HUES6 (cell line): ENCODE measurements around the gene SUPT3H.

Experiments
- H3K27ac ChIP-seq: 2 replicates; pipeline ENCODE4 v1.7.0; 2013; ENCODE audit warnings: low read depth, mild to moderate bottlenecking, low read length, inconsistent platforms
- H3K27me3 ChIP-seq: 2 replicates; pipeline ENCODE4 v1.6.1; 2013; ENCODE audit warnings: low read length; ENCODE audit not compliant: control insufficient read depth, insufficient read depth
- H3K36me3 ChIP-seq: 2 replicates; pipeline ENCODE4 v1.6.1; 2013; ENCODE audit warnings: low read length; ENCODE audit not compliant: control insufficient read depth, insufficient read depth
- H3K4me1 ChIP-seq: 2 replicates; pipeline ENCODE4 v1.6.1; 2013; ENCODE audit warnings: low read length; ENCODE audit not compliant: control insufficient read depth, insufficient read depth
- H3K4me3 ChIP-seq: 2 replicates; pipeline ENCODE4 v1.5.1; 2013; ENCODE audit warnings: low read depth, low read length
- H3K9ac ChIP-seq: one replicate; pipeline ENCODE4 v1.6.1; 2013; ENCODE audit warnings: mild to moderate bottlenecking, low read length
- H3K9me3 ChIP-seq: 2 replicates; pipeline ENCODE4 v1.6.1; 2013; ENCODE audit warnings: low read depth, low read length; ENCODE audit not compliant: control insufficient read depth, insufficient read depth

The SUPT3H gene

DNA sequence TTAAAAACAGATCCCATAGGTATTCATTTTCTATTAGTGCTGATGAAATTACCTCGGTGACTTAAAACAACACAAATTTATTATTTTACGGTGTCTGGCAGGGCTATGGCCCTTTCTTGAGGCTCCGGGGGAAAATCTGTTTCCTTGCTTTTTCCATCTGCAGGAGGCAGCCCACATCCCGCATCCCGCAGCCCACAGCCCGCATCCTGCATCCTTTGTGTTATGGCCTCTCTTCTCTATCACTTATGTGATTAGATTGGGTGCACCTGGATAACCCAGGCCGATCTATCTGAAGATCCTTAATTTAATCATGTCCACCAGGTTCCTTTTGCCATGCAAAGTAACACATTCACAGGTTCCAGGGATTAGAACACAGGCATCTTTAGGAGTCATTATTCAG lies 582.4 kb downstream of the SUPT3H start:
- H3K4me1 ChIP-seq = no peaks in the 10 kb centered on the region; the same call in 1 of the 2 replicates
- H3K9ac ChIP-seq = no peak overlapping the region
- H3K27me3 ChIP-seq = no peaks in the 10 kb centered on the region
- H3K4me3 ChIP-seq = no peak overlapping the region
- H3K36me3 ChIP-seq = no peaks in the 10 kb centered on the region
- peaks cover 6% of the 10 kb centered on the region; the same call in 1 of the 2 replicates for H3K9me3 ChIP-seq
- no peak overlapping the region for H3K27ac ChIP-seq

DNA sequence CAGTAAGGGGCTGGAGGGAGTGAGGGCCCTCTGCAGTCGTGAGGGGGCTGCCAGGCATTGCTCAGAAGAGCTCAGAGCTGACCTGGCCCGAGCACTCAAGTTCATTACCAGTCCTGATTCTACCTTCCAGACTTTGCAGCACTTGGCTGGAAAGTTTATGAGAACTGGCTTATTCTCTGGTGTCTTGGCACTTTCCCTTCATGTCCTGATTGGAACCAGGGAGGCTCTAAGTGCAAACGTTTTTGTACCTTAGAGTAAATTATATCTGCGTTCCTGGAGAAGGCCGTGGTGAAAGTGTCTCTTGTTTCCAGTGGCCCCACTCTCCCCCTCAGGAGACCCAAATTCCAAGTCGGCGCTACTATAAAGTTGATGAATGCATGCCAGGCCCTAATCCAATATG lies 587.9 kb downstream of the SUPT3H start:
- Histone ChIP-seq H3K27me3 (no peaks in the 10 kb centered on the region), H3K4me1 (no peaks in the 10 kb centered on the region), H3K27ac (no peak overlapping the region), H3K9ac (no peak overlapping the region), H3K36me3 (no peaks in the 10 kb centered on the region), H3K9me3 (peaks cover 5% of the 10 kb centered on the region; the same call in 1 of the 2 replicates), H3K4me3 (no peak overlapping the region)

DNA sequence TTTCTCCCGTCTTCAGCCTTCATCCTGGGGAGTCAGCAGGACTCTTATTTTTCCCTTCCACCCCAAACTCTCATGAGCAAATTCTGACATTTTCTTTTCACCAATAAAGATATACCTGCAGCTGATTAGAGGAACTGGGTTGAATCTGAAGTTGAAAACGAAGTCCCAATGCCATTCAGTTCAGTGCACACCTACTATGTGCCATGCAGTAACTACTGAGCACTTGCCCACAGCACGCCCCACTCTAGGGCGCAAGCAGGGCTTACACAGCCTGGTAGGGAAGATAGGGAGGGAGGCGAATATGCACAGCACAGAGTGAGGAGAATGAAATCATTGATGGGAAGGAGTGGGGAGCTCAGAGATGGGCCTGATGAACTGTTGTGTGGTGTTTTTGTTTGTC lies 588.7 kb downstream of the SUPT3H start:
- Histone ChIP-seq H3K4me3 (no peak overlapping the region), H3K27me3 (no peaks in the 10 kb centered on the region), H3K36me3 (no peaks in the 10 kb centered on the region), H3K9me3 (peaks cover 13% of the 10 kb centered on the region), H3K4me1 (no peaks in the 10 kb centered on the region), H3K27ac (no peak overlapping the region), H3K9ac (no peak overlapping the region)

DNA sequence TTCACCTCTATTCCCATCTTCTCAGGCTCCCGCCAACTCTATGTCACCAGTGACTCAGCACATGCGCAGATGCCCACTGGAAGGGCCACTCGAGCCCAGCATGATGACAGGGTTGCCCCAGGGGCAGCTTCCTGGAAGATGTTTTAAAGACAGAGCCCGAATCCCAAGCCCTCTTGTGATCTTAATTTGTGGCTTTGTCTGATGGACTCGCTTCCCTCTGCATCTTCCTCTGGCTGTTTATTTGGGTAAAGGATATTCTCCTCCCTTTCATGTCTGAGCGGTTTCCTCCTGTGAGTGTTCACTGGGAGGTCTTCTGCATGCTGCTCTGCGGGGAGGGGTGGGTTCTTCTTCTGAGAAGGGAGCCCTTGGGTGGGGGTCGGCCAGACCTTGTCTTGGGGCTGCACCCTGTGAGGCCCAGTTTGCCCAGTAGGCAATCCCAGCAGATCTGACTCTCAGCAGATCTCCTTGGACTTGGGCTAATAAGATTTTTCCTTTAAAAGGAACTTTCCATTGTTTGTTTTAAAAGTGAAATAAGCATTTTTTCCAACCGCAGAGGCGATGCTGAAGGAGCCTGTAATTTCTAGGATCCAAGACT lies 589.2 kb downstream of the SUPT3H start:
- H3K27ac ChIP-seq = no peak overlapping the region
- no peaks in the 10 kb centered on the region for H3K27me3 ChIP-seq

DNA sequence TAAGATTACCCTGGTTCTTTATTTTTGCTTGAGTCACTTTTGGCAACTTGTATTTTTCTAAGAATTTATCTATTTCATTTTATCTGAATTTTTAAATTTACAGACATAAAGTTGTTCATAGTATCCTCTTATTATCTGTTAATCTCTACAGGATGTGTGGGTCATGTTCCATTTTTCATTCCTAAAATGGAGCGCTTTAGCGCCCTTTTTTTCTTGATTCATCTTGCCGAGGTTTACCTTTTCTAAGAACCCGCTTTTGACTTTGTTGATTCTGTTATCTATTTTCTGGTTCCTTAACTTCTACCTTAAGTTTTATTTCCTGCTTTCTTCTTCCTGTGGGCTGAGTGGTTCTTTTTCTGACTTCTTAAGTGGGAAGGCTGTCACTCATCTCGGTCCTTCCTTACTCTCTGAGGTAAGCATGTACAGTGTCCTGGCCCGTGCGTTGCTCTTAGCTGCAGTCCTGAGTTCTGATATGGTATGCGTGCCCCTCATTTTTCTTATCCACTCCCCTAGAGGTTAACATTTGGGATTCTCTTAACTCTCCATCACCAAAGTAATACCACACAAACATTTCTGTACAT lies 590.4 kb downstream of the SUPT3H start:
- no peak overlapping the region for H3K9ac ChIP-seq
- H3K27ac ChIP-seq = no peak overlapping the region
- H3K4me1 ChIP-seq = no peaks in the 10 kb centered on the region
- H3K9me3 ChIP-seq = peaks cover 16% of the 10 kb centered on the region
- no peaks in the 10 kb centered on the region for H3K36me3 ChIP-seq
- H3K27me3 ChIP-seq = no peaks in the 10 kb centered on the region
- no peak overlapping the region for H3K4me3 ChIP-seq

More for the DNA sequence above, 589.2 kb downstream of the SUPT3H start:
- Histone ChIP-seq H3K9me3 (peaks cover 16% of the 10 kb centered on the region), H3K36me3 (no peaks in the 10 kb centered on the region), H3K4me1 (no peaks in the 10 kb centered on the region), H3K4me3 (no peak overlapping the region), H3K9ac (no peak overlapping the region)

DNA sequence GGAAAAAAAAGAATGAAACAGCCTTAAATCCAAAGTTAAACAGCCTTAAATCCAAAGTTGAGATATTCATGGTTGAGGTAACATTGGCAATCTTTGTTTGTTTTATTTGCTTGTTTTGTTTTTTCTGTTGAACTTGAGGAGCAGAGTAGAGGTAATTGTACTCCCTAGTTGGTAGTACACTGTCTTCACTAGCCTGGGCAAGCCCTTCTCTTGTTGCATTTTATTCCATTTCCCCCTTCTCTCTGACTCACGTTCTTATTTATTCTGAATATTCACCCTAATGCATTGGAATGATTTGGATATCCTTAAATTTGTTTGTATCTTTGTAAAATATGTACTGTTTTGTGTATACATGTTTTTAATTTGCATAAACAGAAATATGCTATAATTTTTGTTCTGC lies 592.6 kb downstream of the SUPT3H start:
- peaks cover 16% of the 10 kb centered on the region for H3K9me3 ChIP-seq
- H3K4me3 ChIP-seq = no peak overlapping the region
- H3K27me3 ChIP-seq = no peaks in the 10 kb centered on the region
- no peaks in the 10 kb centered on the region; the same call in 1 of the 2 replicates for H3K4me1 ChIP-seq
- no peak overlapping the region for H3K27ac ChIP-seq
- no peak overlapping the region for H3K9ac ChIP-seq
- H3K36me3 ChIP-seq = no peaks in the 10 kb centered on the region

DNA sequence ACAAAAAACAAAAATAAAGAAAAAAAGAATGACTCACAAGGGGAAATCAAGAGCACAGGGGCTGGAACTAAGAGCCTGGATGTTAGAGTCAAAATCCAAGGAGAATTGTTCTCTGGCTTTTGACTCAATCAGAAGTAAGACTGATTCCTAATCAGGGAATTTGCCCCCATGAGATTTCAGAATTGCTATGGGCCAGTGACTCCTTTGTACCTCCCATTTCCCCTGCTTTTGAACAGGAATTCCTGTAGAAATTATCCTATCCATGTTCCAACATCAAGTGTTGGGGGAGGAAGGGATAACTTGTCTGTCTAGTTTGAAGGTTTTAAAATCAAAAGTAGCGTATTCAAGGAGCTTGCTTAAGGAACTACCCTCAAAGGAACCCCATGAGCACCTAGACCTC lies 593.5 kb downstream of the SUPT3H start:
- no peak overlapping the region for H3K9ac ChIP-seq
- peaks cover 7% of the 10 kb centered on the region for H3K4me1 ChIP-seq
- no peaks in the 10 kb centered on the region for H3K27me3 ChIP-seq
- peaks cover 16% of the 10 kb centered on the region for H3K9me3 ChIP-seq
- H3K36me3 ChIP-seq = no peaks in the 10 kb centered on the region
- no peak overlapping the region for H3K4me3 ChIP-seq
- H3K27ac ChIP-seq = no peak overlapping the region

DNA sequence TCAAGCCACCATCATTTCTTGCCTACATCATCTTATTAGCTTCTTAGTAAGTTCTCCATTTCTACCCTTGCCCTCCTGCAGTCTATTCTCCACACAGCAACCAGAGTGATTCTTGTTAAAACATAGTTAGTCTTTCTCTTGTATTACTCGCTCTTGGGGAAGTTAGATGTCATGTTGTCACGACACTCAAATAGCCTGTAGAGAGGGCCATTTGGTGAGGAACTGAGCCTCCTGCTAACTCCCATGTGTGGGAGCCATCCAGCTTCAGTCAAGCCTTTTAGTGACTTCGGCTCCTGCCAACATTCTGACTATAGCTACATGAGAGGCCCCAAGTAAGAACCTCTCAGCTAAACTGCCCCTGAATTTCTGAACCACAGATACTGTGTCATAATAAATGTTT lies 594.8 kb downstream of the SUPT3H start:
- Histone ChIP-seq H3K36me3 (no peaks in the 10 kb centered on the region), H3K9ac (no peak overlapping the region), H3K27me3 (no peaks in the 10 kb centered on the region), H3K4me3 (no peak overlapping the region), H3K27ac (no peak overlapping the region), H3K4me1 (peaks cover 7% of the 10 kb centered on the region), H3K9me3 (peaks cover 16% of the 10 kb centered on the region)

DNA sequence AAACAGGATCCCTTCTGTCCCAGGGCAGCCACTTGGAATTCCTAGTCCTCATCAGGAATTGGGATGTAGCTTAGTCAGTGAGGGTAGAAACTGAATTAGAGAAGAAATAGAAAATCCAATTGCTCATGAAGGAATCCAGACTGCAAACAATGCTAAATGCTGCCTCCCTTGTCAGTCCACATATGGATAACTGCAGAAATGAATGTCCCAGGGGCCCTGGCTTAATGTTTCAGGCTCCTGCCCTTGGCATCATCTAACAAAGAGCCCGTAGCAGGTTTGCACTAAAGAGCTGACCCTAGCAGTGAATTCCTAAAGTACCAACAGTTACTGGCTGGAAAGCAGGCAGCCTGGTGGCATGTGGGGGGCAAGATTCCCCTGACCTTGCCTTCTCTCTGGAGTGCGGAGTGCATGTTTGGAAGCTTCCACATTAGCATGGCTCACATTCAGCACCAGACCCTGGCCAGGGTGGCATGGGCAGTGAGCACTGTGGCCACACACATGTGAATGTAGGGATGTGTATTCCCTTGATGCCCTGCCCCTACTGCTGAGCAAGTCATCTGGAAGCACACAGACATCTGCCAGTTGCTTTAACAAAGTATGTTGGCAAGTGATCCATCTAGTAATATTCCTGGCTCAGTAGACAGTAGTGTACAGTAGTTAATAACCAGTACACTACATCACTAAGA lies 595.7 kb downstream of the SUPT3H start:
- H3K9ac ChIP-seq = no peak overlapping the region
- H3K27me3 ChIP-seq = no peaks in the 10 kb centered on the region
- no peak overlapping the region for H3K4me3 ChIP-seq
- peaks cover 7% of the 10 kb centered on the region for H3K4me1 ChIP-seq
- no peaks in the 10 kb centered on the region for H3K36me3 ChIP-seq
- H3K9me3 ChIP-seq = peaks cover 16% of the 10 kb centered on the region
- H3K27ac ChIP-seq = no peak overlapping the region

DNA sequence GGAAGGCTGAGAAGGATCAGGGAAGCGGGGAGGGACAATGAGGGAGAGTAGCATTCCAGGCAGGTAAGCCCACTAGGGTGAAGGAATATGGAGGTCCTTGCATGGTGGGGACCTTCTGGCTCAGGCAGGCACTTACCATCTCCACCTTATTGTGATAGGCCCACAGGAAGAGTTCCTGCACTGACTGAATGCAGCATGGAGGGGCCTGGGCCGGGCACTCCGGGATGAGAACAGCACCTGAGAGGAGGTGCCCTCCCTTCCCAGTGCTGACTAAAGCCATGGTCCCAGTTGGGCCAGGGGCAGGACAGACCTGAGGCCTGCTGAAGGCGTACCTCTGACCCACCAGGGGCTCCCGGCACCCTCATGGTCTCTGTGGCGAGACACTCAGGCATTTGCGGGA lies 597.6 kb downstream of the SUPT3H start:
- Histone ChIP-seq H3K36me3 (no peaks in the 10 kb centered on the region), H3K9ac (no peak overlapping the region), H3K27ac (no peak overlapping the region), H3K4me3 (no peak overlapping the region), H3K9me3 (peaks cover 15% of the 10 kb centered on the region), H3K27me3 (no peaks in the 10 kb centered on the region), H3K4me1 (peaks cover 7% of the 10 kb centered on the region)

DNA sequence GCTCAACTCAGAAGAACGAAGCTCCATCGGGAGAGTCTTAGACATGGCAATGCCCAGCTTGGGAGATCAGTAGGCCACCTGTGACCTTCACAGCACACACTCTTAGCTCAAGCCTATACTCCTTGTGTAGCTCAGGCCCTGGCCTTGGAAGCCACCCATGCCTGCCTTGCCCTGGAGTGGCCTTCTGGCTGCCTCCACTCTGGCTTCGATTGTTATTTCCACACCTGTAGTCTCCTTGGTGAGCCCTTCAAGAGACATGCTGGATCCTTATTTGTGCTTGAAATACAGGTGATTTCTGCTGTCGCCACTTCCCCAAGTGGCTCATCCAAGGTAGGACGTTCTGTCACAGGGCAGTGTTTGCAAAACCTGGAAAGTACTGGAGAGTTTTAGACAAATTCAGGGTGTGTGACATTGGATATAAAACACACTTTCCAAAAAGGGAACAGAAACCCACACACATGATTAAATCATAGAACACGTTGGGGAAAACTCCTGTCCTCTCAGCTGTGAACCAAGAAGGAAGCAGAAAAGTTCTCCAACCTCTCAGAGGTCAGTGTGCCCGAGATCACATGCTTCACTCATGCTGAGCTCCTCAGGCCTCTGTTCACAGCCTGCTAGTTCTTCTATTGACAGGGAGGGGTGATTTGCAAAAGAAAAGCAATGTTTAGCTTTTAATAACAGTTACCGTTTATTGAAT lies 598.5 kb downstream of the SUPT3H start:
- H3K4me3 ChIP-seq = no peak overlapping the region
- H3K27me3 ChIP-seq = no peaks in the 10 kb centered on the region
- no peak overlapping the region for H3K9ac ChIP-seq
- no peaks in the 10 kb centered on the region for H3K36me3 ChIP-seq
- H3K4me1 ChIP-seq = peaks cover 7% of the 10 kb centered on the region
- H3K9me3 ChIP-seq = peaks cover 6% of the 10 kb centered on the region
- no peak overlapping the region for H3K27ac ChIP-seq
